Lower lobe of right lung (tissue), 2 donors: ENCODE data around the gene CENPA. TPM values are rescaled to one million over a fixed set of nuclear protein-coding genes. Genes with fewer than 3 reads are reported as not detected.
"Not testable (repeated sequence)": the region's sequence is repeated elsewhere in the genome, so short reads cannot be mapped to it uniquely, and the experiment has no call there.

Experiments used
- ATAC-seq, 2 donors: fragments of 200-7000 bp; cut with Tn5 transposase; one replicate each; pipeline ENCODE4 v1.9.1; 2020 to 2022; ENCODE audit warnings: mild to moderate bottlenecking in 2 of 2, moderate library complexity in 2 of 2
- DNase-seq: peaks from one replicate; pipeline ENCODE4 v3.0.0-alpha.2; 2020
- H3K27ac ChIP-seq: fragments of 200-600 bp; one replicate; pipeline ENCODE4 v1.8.0; 2022
- H3K27me3 ChIP-seq: fragments of 200-600 bp; one replicate; pipeline ENCODE4 v1.8.0; 2022; ENCODE audit warnings: low read depth
- H3K36me3 ChIP-seq: fragments of 200-600 bp; one replicate; pipeline ENCODE4 v1.8.0; 2022; ENCODE audit warnings: mild to moderate bottlenecking
- H3K4me1 ChIP-seq: fragments of 200-600 bp; one replicate; pipeline ENCODE4 v1.8.0; 2022
- H3K4me3 ChIP-seq: fragments of 200-600 bp; one replicate; pipeline ENCODE4 v1.8.0; 2022; ENCODE audit warnings: mild to moderate bottlenecking
- H3K9me3 ChIP-seq: fragments of 200-600 bp; one replicate; pipeline ENCODE4 v1.8.0; 2022
- intact Hi-C: fragments of 100-400 bp; cut with DNase I; formaldehyde crosslinking; loops from one replicate; pipeline ENCODE4 v1.11.0; 2022
- total RNA-seq: library from RNA; stranded (reverse); fragmentation: NEBNext Ultra II Directional; extraction: Animal tissue kit (Norgen Biotek cat#: 25700); gene quantifications from one replicate; pipeline ENCODE4 v1.2.1, GENCODE V29; 2021
- TF ChIP-seq, protein P1 (sequence below): fragments of 200-600 bp; IDR thresholded peaks from one replicate; pipeline ENCODE4 v1.8.0; 2022; ENCODE audit warnings: antibody characterized with exemption, mild to moderate bottlenecking
- donor health status: DM: no; HTN: yes; CAD: no; lungs with severe emphysema.

CENPA gene
- total RNA-seq, 1 donor from 2014 or later: 1.7 TPM

DNA sequence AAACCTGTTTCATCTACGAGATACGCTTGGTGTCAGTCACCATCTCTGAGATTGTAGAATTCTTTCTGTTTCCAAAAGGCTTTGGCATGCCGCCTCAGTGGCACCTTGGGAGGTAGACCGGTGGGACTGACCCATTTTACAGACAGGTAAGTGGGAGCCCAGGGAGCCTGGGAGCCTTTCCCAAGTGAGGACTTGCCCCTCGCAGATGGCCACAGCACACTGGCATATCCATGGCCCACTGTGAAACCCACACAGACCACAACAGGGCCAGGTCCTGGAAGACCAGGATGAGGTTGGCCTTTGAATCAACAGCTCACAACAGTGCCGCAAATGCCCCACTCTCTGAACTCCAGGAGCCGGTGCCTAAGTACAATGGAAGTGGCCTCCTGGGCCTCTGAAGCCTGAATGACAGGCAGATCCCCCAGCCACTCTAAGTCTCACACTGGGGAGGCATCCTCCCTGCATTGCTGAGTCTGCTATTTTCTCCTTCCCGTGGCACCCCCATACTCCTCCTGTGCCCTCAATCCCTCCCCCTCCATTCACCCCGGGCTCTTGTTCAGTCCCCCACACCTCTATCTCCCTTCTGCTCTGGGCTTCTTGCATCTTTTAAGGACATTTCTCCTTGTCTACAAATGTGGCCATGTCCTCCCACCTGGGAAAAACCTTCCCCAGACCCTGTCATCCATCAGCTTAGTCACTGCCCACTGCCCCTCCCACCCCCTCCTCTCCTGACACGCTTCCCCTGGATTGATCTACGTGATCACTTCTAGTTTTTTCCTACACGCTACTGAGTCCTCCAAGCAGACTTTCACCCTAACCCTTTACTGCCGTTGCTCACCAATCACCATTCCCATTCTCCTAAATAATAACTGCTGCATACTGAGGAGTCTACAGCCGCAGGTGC is 26.2 kb downstream of the CENPA start:
- TF ChIP-seq, protein P1, sequence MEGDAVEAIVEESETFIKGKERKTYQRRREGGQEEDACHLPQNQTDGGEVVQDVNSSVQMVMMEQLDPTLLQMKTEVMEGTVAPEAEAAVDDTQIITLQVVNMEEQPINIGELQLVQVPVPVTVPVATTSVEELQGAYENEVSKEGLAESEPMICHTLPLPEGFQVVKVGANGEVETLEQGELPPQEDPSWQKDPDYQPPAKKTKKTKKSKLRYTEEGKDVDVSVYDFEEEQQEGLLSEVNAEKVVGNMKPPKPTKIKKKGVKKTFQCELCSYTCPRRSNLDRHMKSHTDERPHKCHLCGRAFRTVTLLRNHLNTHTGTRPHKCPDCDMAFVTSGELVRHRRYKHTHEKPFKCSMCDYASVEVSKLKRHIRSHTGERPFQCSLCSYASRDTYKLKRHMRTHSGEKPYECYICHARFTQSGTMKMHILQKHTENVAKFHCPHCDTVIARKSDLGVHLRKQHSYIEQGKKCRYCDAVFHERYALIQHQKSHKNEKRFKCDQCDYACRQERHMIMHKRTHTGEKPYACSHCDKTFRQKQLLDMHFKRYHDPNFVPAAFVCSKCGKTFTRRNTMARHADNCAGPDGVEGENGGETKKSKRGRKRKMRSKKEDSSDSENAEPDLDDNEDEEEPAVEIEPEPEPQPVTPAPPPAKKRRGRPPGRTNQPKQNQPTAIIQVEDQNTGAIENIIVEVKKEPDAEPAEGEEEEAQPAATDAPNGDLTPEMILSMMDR: no peak
- no peak overlapping the region for H3K27ac ChIP-seq
- no peaks in the 10 kb centered on the region for H3K36me3 ChIP-seq
- no peak overlapping the region for H3K4me3 ChIP-seq
- no peak for DNase-seq
- no peaks in the 10 kb centered on the region for H3K4me1 ChIP-seq
- peaks cover 7% of the 10 kb centered on the region for H3K27me3 ChIP-seq
- ATAC-seq: no peak
- intact Hi-C loops: no loop called here
- H3K9me3 ChIP-seq: no peaks in the 10 kb centered on the region

DNA sequence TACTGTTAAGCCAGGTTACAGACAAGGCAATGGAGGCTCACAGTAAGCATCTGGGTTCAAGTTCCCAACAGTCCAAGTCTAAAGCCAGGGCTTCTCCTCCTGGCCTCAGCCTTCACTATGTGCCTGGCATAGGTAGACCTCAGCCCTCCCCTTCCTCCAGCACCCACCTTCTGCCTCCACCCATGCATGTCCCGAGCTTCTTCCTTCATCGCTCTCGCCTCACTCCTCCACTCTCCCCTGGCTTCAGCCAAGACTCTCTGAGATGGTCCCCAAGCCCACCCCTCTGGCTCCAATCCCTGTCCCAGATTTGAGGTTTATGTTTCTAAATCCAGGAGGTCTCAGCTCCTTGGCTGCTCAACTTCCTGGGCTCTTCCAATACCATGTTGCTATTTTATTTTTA is 26.9 kb downstream of the CENPA start:
- Histone ChIP-seq H3K27ac (no peak overlapping the region), H3K4me1 (no peaks in the 10 kb centered on the region), H3K9me3 (no peaks in the 10 kb centered on the region), H3K4me3 (no peak overlapping the region), H3K36me3 (no peaks in the 10 kb centered on the region), H3K27me3 (peaks cover 9% of the 10 kb centered on the region)
- ATAC-seq (no peak), DNase-seq (no peak)
- intact Hi-C loops: no loop called here
- TF ChIP-seq, protein P1: no peak

DNA sequence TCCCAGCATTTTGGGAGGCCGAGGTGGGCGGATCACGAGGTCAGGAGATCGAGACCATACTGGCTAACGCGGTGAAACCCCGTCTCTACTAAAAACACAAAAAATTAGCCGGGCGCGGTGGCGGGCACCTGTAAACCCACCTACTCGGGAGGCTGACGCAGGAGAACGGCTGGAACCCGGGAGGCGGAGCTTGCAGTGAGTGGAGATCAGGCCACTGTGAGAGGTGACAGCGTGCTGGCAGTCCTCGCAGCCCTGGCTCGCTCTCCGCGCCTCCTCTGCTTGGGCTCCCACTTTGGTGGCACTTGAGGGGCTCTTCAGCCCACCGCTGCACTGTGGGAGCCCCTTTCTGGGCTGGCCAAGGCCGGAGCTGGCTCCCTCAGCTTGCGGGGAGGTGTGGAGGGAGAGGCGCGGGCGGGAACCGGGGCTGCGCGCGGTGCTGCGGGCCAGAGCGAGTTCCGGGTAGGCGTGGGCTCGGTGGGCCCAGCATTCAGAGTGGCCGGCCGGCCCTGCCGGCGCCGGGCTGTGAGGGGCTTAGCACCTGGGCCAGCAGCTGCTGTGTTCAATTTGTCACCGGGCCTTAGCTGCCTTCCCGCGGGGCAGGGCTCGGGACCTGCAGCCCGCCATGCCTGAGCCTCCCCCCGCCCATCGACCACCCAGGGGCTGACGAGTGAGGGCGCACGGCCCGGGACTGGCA is 28.4 kb downstream of the CENPA start:
- H3K27me3 ChIP-seq, H3K4me3 ChIP-seq, intact Hi-C loops, DNase-seq, H3K36me3 ChIP-seq, ATAC-seq, H3K9me3 ChIP-seq, H3K4me1 ChIP-seq, H3K27ac ChIP-seq: not testable (repeated sequence)

DNA sequence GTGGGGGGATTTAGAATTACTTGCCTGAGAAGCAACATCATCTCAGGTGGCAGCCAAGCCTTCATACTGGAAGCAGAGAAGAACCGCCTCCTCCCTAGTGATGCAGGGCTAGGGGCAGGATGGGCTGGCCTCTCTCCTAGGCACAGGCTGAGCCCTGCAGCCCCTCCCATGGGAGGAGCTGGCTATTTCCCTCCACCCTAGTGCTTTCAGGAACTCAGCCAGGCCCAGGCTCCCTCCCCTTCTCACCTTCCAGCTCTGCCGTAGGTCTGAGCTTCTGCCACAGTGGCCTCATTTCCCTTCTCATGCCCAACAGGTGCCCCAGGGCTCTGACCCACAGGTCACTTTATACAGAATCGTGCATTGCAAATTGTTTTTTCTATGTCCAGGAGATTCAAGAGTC is 31.0 kb downstream of the CENPA start:
- intact Hi-C loops: no loop called here

DNA sequence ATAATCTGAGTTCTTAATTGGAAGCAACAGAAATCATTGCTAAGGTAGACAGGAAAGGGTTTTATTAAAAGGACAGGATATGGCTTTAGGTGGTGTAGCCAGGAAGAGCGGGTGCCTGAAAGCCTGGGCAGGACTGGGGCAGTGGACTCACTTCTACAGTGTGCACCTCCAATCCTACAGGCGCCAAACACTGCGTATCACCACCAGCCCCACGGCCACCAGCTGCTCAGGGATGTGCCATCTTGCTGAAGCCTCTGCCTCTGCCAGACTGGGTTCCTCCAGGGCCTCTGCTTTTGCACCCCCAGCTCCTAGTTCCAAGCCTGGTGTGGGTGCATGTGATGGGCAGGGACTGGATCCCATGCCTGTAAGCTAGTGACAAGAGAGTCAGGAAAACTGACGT is 32.4 kb downstream of the CENPA start:
- Histone ChIP-seq H3K27ac (no peak overlapping the region), H3K9me3 (no peaks in the 10 kb centered on the region), H3K36me3 (no peaks in the 10 kb centered on the region), H3K4me3 (no peak overlapping the region), H3K4me1 (no peaks in the 10 kb centered on the region), H3K27me3 (peaks cover 5% of the 10 kb centered on the region)
- intact Hi-C loops: no loop called here
- ATAC-seq (no peak), DNase-seq (no peak)
- TF ChIP-seq, protein P1: no peak

More for the DNA sequence above, 31.0 kb downstream of the CENPA start:
- Histone ChIP-seq H3K4me3 (no peak overlapping the region), H3K36me3 (no peaks in the 10 kb centered on the region), H3K9me3 (no peaks in the 10 kb centered on the region), H3K27me3 (peaks cover 9% of the 10 kb centered on the region), H3K27ac (no peak overlapping the region), H3K4me1 (no peaks in the 10 kb centered on the region)
- TF ChIP-seq, protein P1: no peak
- DNase-seq: no peak
- no peak for ATAC-seq

DNA sequence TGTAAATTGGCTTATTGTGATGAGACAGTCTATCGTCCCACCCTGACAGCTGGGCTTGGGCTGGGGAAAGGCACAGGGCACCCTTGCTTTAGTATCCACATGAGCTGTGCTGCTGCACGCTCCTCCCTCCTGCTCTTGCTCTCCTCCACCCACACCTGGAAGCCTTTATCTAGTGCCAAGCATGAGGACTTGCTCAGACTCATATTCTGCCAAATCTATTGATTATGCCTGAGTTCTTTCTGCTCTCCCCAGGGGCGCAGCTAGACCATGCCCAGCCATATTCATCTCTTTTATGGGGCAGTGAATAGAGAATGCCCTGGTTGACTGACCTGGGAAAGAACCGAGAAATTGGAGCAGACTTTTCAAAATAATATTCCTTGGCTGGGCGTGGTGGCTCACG is 33.1 kb downstream of the CENPA start:
- H3K36me3 ChIP-seq: no peaks in the 10 kb centered on the region
- no peaks in the 10 kb centered on the region for H3K4me1 ChIP-seq
- intact Hi-C loops: no loop called here
- no peak overlapping the region for H3K4me3 ChIP-seq
- no peaks in the 10 kb centered on the region for H3K9me3 ChIP-seq
- DNase-seq (no peak), ATAC-seq (no peak)
- TF ChIP-seq, protein P1: no peak
- no peak overlapping the region for H3K27ac ChIP-seq
- peaks cover 5% of the 10 kb centered on the region for H3K27me3 ChIP-seq
